ENCODE data around the gene TSPEAR.

- TF ChIP-seq EP300 (IDR thresholded peaks at IDR 0.05; ENCODE audit: low read length) = no peak
- no peak for TF ChIP-seq EZH2 (IDR thresholded peaks at IDR 0.05; ENCODE audit: borderline replicate concordance, low read depth, low read length)
- no peak for TF ChIP-seq POLR3A (IDR thresholded peaks at IDR 0.05; ENCODE audit: borderline replicate concordance, extremely low read depth, insufficient read depth, insufficient read length)
- no peak for TF ChIP-seq POLR2A (conservative IDR thresholded peaks at IDR 0.05)
- no peak for TF ChIP-seq SMAD1 (IDR thresholded peaks at IDR 0.05; ENCODE audit: low read depth, low read length, partially characterized antibody)
- TF ChIP-seq GTF2F1 (IDR thresholded peaks at IDR 0.05; ENCODE audit: low read depth, low read length) = no peak
These were observed 10.4 kb downstream of the TSPEAR start for GRCh38 chr21:44701023-44701400.
